Activated CD4-positive, alpha-beta T cell treated with anti-CD3 and anti-CD28 coated beads, Interleukin-2, amount 50 U/mL, for 16 hours (primary cell): Measurements from ENCODE around the gene COQ6.
"Not testable (repeated sequence)": the region's sequence is repeated elsewhere in the genome, so short reads cannot be mapped to it uniquely, and the experiment has no call there.

Experiments
- DNase-seq: peaks from one replicate; pipeline ENCODE4 v3.0.0-alpha.2; 2020

The COQ6 gene

GRCh38 chr14:73988656-73989055, 38.6 kb downstream of the COQ6 start:
- DNase-seq: not testable (repeated sequence)

- no peak for DNase-seq
Observed at GRCh38 chr14:73991092-73991491, 41.0 kb downstream of the COQ6 start.

- DNase-seq: not testable (repeated sequence)
Observed at GRCh38 chr14:73994926-73995325, 44.8 kb downstream of the COQ6 start.

- DNase-seq: no peak
Observed at GRCh38 chr14:73995977-73996378, 45.9 kb downstream of the COQ6 start.

GRCh38 chr14:73996731-73997107, 46.6 kb downstream of the COQ6 start:
- no peak for DNase-seq

GRCh38 chr14:73997108-73997943, 47.2 kb downstream of the COQ6 start:
- no peak for DNase-seq

- DNase-seq: no peak
Observed at GRCh38 chr14:73997944-73998447, 47.9 kb downstream of the COQ6 start.

GRCh38 chr14:73998726-73999125, 48.6 kb downstream of the COQ6 start:
- no peak for DNase-seq

GRCh38 chr14:74005664-74006063, 55.6 kb downstream of the COQ6 start:
- not testable (repeated sequence) for DNase-seq

- no peak for DNase-seq
Observed at GRCh38 chr14:74008843-74009499, 58.9 kb downstream of the COQ6 start.
